ENCODE measurements around the gene SLC8A1.

DNA sequence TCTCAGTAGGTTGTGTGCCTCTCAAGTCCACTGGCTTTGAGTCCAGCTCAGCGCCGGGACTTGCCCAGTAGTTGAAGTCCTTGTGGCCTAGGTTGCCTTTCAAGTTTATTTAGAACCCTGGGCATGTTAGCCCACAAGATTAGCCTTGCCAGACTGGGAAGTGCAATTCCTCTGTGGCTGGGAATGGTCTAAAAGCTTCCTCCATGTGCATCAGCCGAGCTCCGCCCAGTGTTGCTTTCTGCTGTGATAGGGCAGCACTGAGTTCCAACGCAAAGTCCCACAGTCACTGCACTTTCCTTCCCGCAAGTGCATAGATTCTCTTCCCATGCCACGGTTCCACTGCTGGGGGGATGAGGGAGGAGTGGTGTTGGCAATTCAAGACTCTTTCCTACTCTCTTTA lies 364.0 kb downstream of the SLC8A1 start:
- TF ChIP-seq, protein P1, sequence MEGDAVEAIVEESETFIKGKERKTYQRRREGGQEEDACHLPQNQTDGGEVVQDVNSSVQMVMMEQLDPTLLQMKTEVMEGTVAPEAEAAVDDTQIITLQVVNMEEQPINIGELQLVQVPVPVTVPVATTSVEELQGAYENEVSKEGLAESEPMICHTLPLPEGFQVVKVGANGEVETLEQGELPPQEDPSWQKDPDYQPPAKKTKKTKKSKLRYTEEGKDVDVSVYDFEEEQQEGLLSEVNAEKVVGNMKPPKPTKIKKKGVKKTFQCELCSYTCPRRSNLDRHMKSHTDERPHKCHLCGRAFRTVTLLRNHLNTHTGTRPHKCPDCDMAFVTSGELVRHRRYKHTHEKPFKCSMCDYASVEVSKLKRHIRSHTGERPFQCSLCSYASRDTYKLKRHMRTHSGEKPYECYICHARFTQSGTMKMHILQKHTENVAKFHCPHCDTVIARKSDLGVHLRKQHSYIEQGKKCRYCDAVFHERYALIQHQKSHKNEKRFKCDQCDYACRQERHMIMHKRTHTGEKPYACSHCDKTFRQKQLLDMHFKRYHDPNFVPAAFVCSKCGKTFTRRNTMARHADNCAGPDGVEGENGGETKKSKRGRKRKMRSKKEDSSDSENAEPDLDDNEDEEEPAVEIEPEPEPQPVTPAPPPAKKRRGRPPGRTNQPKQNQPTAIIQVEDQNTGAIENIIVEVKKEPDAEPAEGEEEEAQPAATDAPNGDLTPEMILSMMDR (IDR thresholded peaks at IDR 0.05): no peak
- TF ChIP-seq POLR2A (IDR thresholded peaks at IDR 0.05): no peak

Measured in adrenal gland (tissue), 5 donors.